ENCODE results near the gene PLRG1. TPM values are rescaled to one million over a fixed set of nuclear protein-coding genes. Genes with fewer than 3 reads are reported as not detected.
A peak's percentile ranks its signal among the peaks of the same experiment; 100 is the strongest.

PLRG1 gene
- total RNA-seq, 2 experiments from 2014 or later = 41.7 to 104 TPM

- CTCF ChIA-PET (ENCODE audit: unreplicated experiment) = no interaction called here
- no TSS peak for BruUV-seq (replicated peaks)
- no peaks in the 10 kb centered on the region for H3K4me1 ChIP-seq (ENCODE audit: insufficient read depth, low read length, poor library complexity, severe bottlenecking)
- DNase-seq (ENCODE audit: low spot score) = peak; percentile 38
- no peaks in the 10 kb centered on the region for H3K79me2 ChIP-seq (ENCODE audit: insufficient read depth, low read depth, low read length)
- H3K4me3 ChIP-seq (ENCODE audit: low read depth, low read length, poor library complexity, severe bottlenecking) = no peak overlapping the region
- no peaks in the 10 kb centered on the region for H4K20me1 ChIP-seq (ENCODE audit: insufficient read depth, low read length)
- no peaks in the 10 kb centered on the region for H3K9me2 ChIP-seq (ENCODE audit: insufficient read depth, low read length)
- H3K27ac ChIP-seq (ENCODE audit: low read depth, low read length, poor library complexity, severe bottlenecking) = no peak overlapping the region
- no peaks in the 10 kb centered on the region for H3K9me3 ChIP-seq (ENCODE audit: low read length)
- TF ChIP-seq CTCF (conservative IDR thresholded peaks at IDR 0.05; ENCODE audit: low read length) = peak; percentile 84
- no peak for TF ChIP-seq EZH2phosphoT487 (IDR thresholded peaks at IDR 0.05; ENCODE audit: borderline replicate concordance, low read depth, low read length)
- H3K4me2 ChIP-seq (ENCODE audit: low read length) = no peak overlapping the region
- intact Hi-C loops (cut with micrococcal nuclease; ENCODE audit: unreplicated experiment) = no loop called here
- no peak overlapping the region for H2AFZ ChIP-seq (ENCODE audit: low read length)
- no peaks in the 10 kb centered on the region for H3K36me3 ChIP-seq (ENCODE audit: insufficient read depth, low read length)
- POLR2A ChIA-PET = interaction anchor here (0.7 kb wide), 1 partner anchor 103 kb away, joined by 3 read pairs; no protein-coding TSS in a partner anchor
Measured at GRCh38 chr4:154503598-154503997, 46.6 kb downstream of the PLRG1 start.

GRCh38 chr4:154502111-154502510 lies 48.1 kb downstream of the PLRG1 start:
- no peaks in the 10 kb centered on the region for H3K9me2 ChIP-seq (ENCODE audit: insufficient read depth, low read length)
- no peak overlapping the region for H3K4me3 ChIP-seq (ENCODE audit: low read depth, low read length, poor library complexity, severe bottlenecking)
- TF ChIP-seq EZH2phosphoT487 (IDR thresholded peaks at IDR 0.05; ENCODE audit: borderline replicate concordance, low read depth, low read length) (no peak), CTCF (conservative IDR thresholded peaks at IDR 0.05; ENCODE audit: low read length) (no peak)
- no peaks in the 10 kb centered on the region for H4K20me1 ChIP-seq (ENCODE audit: insufficient read depth, low read length)
- H3K36me3 ChIP-seq (ENCODE audit: insufficient read depth, low read length) = no peaks in the 10 kb centered on the region
- no peaks in the 10 kb centered on the region for H3K4me1 ChIP-seq (ENCODE audit: insufficient read depth, low read length, poor library complexity, severe bottlenecking)
- ChIA-PET POLR2A (interaction anchor here (1.0 to 1.7 kb wide), 2 partner anchors 14 to 48 kb away, joined by 3 to 8 read pairs; partner anchors contain the start of gene PLRG1), CTCF (ENCODE audit: unreplicated experiment) (no interaction called here)
- DNase-seq (ENCODE audit: low spot score) = no peak
- H2AFZ ChIP-seq (ENCODE audit: low read length) = no peak overlapping the region
- no peak overlapping the region for H3K27ac ChIP-seq (ENCODE audit: low read depth, low read length, poor library complexity, severe bottlenecking)
- no peaks in the 10 kb centered on the region for H3K9me3 ChIP-seq (ENCODE audit: low read length)
- BruUV-seq (replicated peaks) = no TSS peak
- no peaks in the 10 kb centered on the region for H3K79me2 ChIP-seq (ENCODE audit: insufficient read depth, low read depth, low read length)
- intact Hi-C loops (cut with micrococcal nuclease; ENCODE audit: unreplicated experiment) = no loop called here
- no peak overlapping the region for H3K4me2 ChIP-seq (ENCODE audit: low read length)

GRCh38 chr4:154497889-154498288 lies 52.3 kb downstream of the PLRG1 start:
- no peaks in the 10 kb centered on the region for H3K9me2 ChIP-seq (ENCODE audit: insufficient read depth, low read length)
- no TSS peak for BruUV-seq (replicated peaks)
- H3K9me3 ChIP-seq (ENCODE audit: low read length) = no peaks in the 10 kb centered on the region
- H3K79me2 ChIP-seq (ENCODE audit: insufficient read depth, low read depth, low read length) = no peaks in the 10 kb centered on the region
- DNase-seq (ENCODE audit: low spot score) = no peak
- no peaks in the 10 kb centered on the region for H3K4me1 ChIP-seq (ENCODE audit: insufficient read depth, low read length, poor library complexity, severe bottlenecking)
- H3K36me3 ChIP-seq (ENCODE audit: insufficient read depth, low read length) = no peaks in the 10 kb centered on the region
- no peaks in the 10 kb centered on the region for H4K20me1 ChIP-seq (ENCODE audit: insufficient read depth, low read length)
- no peak overlapping the region for H2AFZ ChIP-seq (ENCODE audit: low read length)
- H3K27ac ChIP-seq (ENCODE audit: low read depth, low read length, poor library complexity, severe bottlenecking) = no peak overlapping the region
- no peak overlapping the region for H3K4me2 ChIP-seq (ENCODE audit: low read length)
- CTCF ChIA-PET (ENCODE audit: unreplicated experiment) = no interaction called here
- no peak for TF ChIP-seq CTCF (conservative IDR thresholded peaks at IDR 0.05; ENCODE audit: low read length)
- TF ChIP-seq EZH2phosphoT487 (IDR thresholded peaks at IDR 0.05; ENCODE audit: borderline replicate concordance, low read depth, low read length) = no peak
- H3K4me3 ChIP-seq (ENCODE audit: low read depth, low read length, poor library complexity, severe bottlenecking) = no peak overlapping the region
- intact Hi-C loops (cut with micrococcal nuclease; ENCODE audit: unreplicated experiment) = no loop called here
- POLR2A ChIA-PET = interaction anchor here (0.6 to 1.2 kb wide), 2 partner anchors 10 to 1463 kb away, joined by 3 to 5 read pairs; no protein-coding TSS in a partner anchor

Data from OCI-LY7 (cell line).